OCI-LY7 (cell line): ENCODE results near the gene STPG3. TPM values are rescaled to one million over a fixed set of nuclear protein-coding genes. Genes with fewer than 3 reads are reported as not detected.

ENCODE experiments used
- BruUV-seq: library from RNA; stranded (reverse); fragments of 400-500 nt; replicated peaks from 2 replicates; lab custom pipeline; 2021; lab: Mats Ljungman, UMichigan
- CTCF ChIA-PET: fragments of 300-600 bp; sonication (Branson Sonifier 250); formaldehyde crosslinking; loops from one replicate; lab custom pipeline; 2022; ENCODE audit warnings: antibody characterized with exemption; ENCODE audit not compliant: unreplicated experiment; lab: Charles Lee
- POLR2A ChIA-PET: fragments of 300-600 bp; sonication (Branson Sonifier 250); formaldehyde crosslinking; loops from one replicate; lab custom pipeline; 2022; ENCODE audit warnings: antibody characterized with exemption; lab: Charles Lee
- DNase-seq: peaks from one replicate; pipeline ENCODE4 v3.0.0-alpha.2; 2015; ENCODE audit warnings: low spot score
- H2AFZ ChIP-seq: fragments of 200-600 bp; sonication (generic), shearing (Covaris generic); 2 replicates; pipeline ENCODE4 v1.6.1; 2014; ENCODE audit warnings: mild to moderate bottlenecking, antibody characterized with exemption, low read length, moderate library complexity
- H3K27ac ChIP-seq: fragments of 200-600 bp; sonication (generic); 2 replicates; pipeline ENCODE4 v1.5.1; 2014; ENCODE audit warnings: mixed run types, low read depth, mild to moderate bottlenecking, moderate library complexity, low read length, inconsistent platforms; ENCODE audit not compliant: poor library complexity, severe bottlenecking
- H3K36me3 ChIP-seq: fragments of 200-600 bp; sonication (generic); 2 replicates; pipeline ENCODE4 v1.6.1; 2014; ENCODE audit warnings: mild to moderate bottlenecking, antibody characterized with exemption, low read length, moderate library complexity, mixed read lengths; ENCODE audit not compliant: insufficient read depth
- H3K4me1 ChIP-seq: fragments of 200-600 bp; sonication (generic); 2 replicates; pipeline ENCODE4 v1.5.1; 2014; ENCODE audit warnings: mild to moderate bottlenecking, low read length; ENCODE audit not compliant: insufficient read depth, poor library complexity, severe bottlenecking
- H3K4me2 ChIP-seq: fragments of 200-600 bp; sonication (generic); 2 replicates; pipeline ENCODE4 v1.6.1; 2014; ENCODE audit warnings: mild to moderate bottlenecking, low read length
- H3K4me3 ChIP-seq: fragments of 200-600 bp; sonication (generic); 2 replicates; pipeline ENCODE4 v1.5.1; 2014; ENCODE audit warnings: mild to moderate bottlenecking, low read depth, low read length; ENCODE audit not compliant: poor library complexity, severe bottlenecking
- H3K79me2 ChIP-seq: fragments of 200-600 bp; sonication (generic); 2 replicates; pipeline ENCODE4 v1.6.1; 2016; ENCODE audit warnings: low read depth, mild to moderate bottlenecking, low read length, moderate library complexity, mixed read lengths; ENCODE audit not compliant: insufficient read depth
- H3K9me2 ChIP-seq: fragments of 200-600 bp; sonication (generic); 2 replicates; pipeline ENCODE4 v1.6.1; 2016; ENCODE audit warnings: mild to moderate bottlenecking, low read length, mixed read lengths; ENCODE audit not compliant: insufficient read depth
- H3K9me3 ChIP-seq: fragments of 200-600 bp; sonication (generic); 2 replicates; pipeline ENCODE4 v1.6.1; 2014; ENCODE audit warnings: mild to moderate bottlenecking, mixed run types, low read length, mixed read lengths
- H4K20me1 ChIP-seq: fragments of 200-600 bp; sonication (generic); 2 replicates; pipeline ENCODE4 v1.6.1; 2014; ENCODE audit warnings: mild to moderate bottlenecking, antibody characterized with exemption, low read length, moderate library complexity, mixed read lengths; ENCODE audit not compliant: insufficient read depth
- EZH2phosphoT487 ChIP-seq: fragments of 200-600 bp; sonication (generic); IDR thresholded peaks from 2 replicates; pipeline ENCODE4 v1.6.1; 2018; ENCODE audit warnings: low read depth, borderline replicate concordance, mild to moderate bottlenecking, mixed run types, antibody characterized with exemption, low read length, moderate library complexity, mixed read lengths
- intact Hi-C: fragments of 100-400 bp; cut with micrococcal nuclease; formaldehyde crosslinking; loops from one replicate; pipeline ENCODE4 v1.10.0; 2022; ENCODE audit not compliant: unreplicated experiment
- total RNA-seq, 2 experiments: library from RNA; depleted of rRNA in 1 of 2; stranded (reverse); fragments of >200 nt in 1 of 2; shearing (Covaris generic) in 1 of 2; gene quantifications; 2 replicates each; pipeline ENCODE4 v1.2.3, GENCODE V29; 2014 to 2022
- TF ChIP-seq, protein P1 (sequence below): fragments of 200-600 bp; sonication (generic); conservative IDR thresholded peaks from 2 replicates; pipeline ENCODE4 v1.5.1; 2014; ENCODE audit warnings: mild to moderate bottlenecking, antibody characterized with exemption, low read length, moderate library complexity, mixed read lengths

STPG3 gene
- total RNA-seq, 2 experiments from 2014 or later, result 0.73 to 2.7 TPM

GRCh38 chr9:137266585-137267453 is 15.7 kb downstream of the STPG3 start:
- H4K20me1 ChIP-seq, result no peaks in the 10 kb centered on the region
- TF ChIP-seq, protein P1, sequence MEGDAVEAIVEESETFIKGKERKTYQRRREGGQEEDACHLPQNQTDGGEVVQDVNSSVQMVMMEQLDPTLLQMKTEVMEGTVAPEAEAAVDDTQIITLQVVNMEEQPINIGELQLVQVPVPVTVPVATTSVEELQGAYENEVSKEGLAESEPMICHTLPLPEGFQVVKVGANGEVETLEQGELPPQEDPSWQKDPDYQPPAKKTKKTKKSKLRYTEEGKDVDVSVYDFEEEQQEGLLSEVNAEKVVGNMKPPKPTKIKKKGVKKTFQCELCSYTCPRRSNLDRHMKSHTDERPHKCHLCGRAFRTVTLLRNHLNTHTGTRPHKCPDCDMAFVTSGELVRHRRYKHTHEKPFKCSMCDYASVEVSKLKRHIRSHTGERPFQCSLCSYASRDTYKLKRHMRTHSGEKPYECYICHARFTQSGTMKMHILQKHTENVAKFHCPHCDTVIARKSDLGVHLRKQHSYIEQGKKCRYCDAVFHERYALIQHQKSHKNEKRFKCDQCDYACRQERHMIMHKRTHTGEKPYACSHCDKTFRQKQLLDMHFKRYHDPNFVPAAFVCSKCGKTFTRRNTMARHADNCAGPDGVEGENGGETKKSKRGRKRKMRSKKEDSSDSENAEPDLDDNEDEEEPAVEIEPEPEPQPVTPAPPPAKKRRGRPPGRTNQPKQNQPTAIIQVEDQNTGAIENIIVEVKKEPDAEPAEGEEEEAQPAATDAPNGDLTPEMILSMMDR, result no peak
- TF ChIP-seq EZH2phosphoT487, result no peak
- no peak overlapping the region for H2AFZ ChIP-seq
- H3K9me3 ChIP-seq, result no peaks in the 10 kb centered on the region
- ChIA-PET CTCF (interaction anchor here (0.6 kb wide), 1 partner anchor 173 kb away, joined by 3 read pairs; no protein-coding TSS in a partner anchor), POLR2A (interaction anchor here (0.6 to 1.1 kb wide), 2 partner anchors 13 to 116 kb away, joined by 3 to 5 read pairs; no protein-coding TSS in a partner anchor)
- H3K9me2 ChIP-seq, result no peaks in the 10 kb centered on the region
- peaks cover 18% of the 10 kb centered on the region; the same call in 1 of the 2 replicates for H3K79me2 ChIP-seq
- H3K4me2 ChIP-seq, result peak overlapping the region; percentile 90
- H3K36me3 ChIP-seq, result peaks cover 66% of the 10 kb centered on the region
- peak overlapping the region; percentile 90 for H3K27ac ChIP-seq
- H3K4me3 ChIP-seq, result peak overlapping the region; percentile 65
- DNase-seq, result no peak
- H3K4me1 ChIP-seq, result peaks cover 48% of the 10 kb centered on the region
- BruUV-seq, result no TSS peak
- intact Hi-C loops, result no loop called here

DNA sequence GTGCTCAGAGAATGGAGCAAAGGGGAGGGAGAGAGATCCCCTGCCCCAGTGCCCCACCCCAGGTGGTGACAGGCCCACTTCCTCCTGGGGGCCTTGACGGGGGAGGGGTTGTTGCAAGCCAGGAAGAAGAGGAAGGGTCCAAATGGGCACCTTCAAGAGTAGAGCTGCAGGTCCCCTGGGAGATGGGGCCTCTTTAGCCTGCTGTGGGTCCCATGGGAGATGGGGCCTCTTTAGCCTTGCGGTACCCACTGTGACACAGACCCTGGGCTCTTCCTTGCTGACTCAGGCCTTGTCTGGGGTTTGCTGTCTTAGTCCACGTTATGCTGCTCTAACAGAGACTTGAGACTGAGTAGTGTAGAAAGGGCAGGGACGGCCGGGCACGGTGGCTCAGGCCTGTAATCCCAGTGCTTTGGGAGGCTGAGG is 16.9 kb downstream of the STPG3 start:
- no peaks in the 10 kb centered on the region for H3K9me2 ChIP-seq
- BruUV-seq, result no TSS peak
- peak overlapping the region; percentile 90 for H3K4me2 ChIP-seq
- no peaks in the 10 kb centered on the region for H3K9me3 ChIP-seq
- H3K79me2 ChIP-seq, result peaks cover 18% of the 10 kb centered on the region; the same call in 1 of the 2 replicates
- peak overlapping the region; percentile 65 for H3K4me3 ChIP-seq
- H4K20me1 ChIP-seq, result no peaks in the 10 kb centered on the region
- H3K36me3 ChIP-seq, result peaks cover 75% of the 10 kb centered on the region
- DNase-seq, result peak; percentile 98
- ChIA-PET POLR2A (no interaction called here), CTCF (no interaction called here)
- peaks cover 48% of the 10 kb centered on the region for H3K4me1 ChIP-seq
- TF ChIP-seq, protein P1, result no peak
- no peak for TF ChIP-seq EZH2phosphoT487
- H2AFZ ChIP-seq, result no peak overlapping the region
- intact Hi-C loops, result loop anchor here (1.0 to 2.0 kb wide), 3 partner anchors 9 to 68 kb away; partner anchors contain the start of genes TOR4A and TPRN
- H3K27ac ChIP-seq, result peak overlapping the region; percentile 90
